HepG2 (cell line): Measurements from ENCODE around the gene PLXNB2. TPM values are rescaled to one million over a fixed set of nuclear protein-coding genes. Genes with fewer than 3 reads are reported as not detected.

Experiments used
- ADNP ChIP-seq: sonication (generic); formaldehyde crosslinking; IDR thresholded peaks from 2 replicates; pipeline ENCODE4 v1.4.0; 2020; ENCODE audit warnings: missing genetic modification reagents
- CEBPB ChIP-seq: IDR thresholded peaks from 2 replicates; pipeline ENCODE4 v1.6.1; 2011; ENCODE audit warnings: low read depth, low read length, improper control_type of control experiment, borderline replicate concordance
- FOXP1 ChIP-seq, 2 experiments: fragments of 450-650 bp in 1 of 2; IDR thresholded peaks; 2 replicates each; pipeline ENCODE4 v1.6.1; 2017 to 2018; ENCODE audit warnings: antibody characterized with exemption in 1 of 2
- KDM5B ChIP-seq: sonication (generic); formaldehyde crosslinking; IDR thresholded peaks from 2 replicates; pipeline ENCODE4 v1.4.0; 2020; ENCODE audit warnings: missing genetic modification reagents, mild to moderate bottlenecking, borderline replicate concordance
- RERE ChIP-seq: IDR thresholded peaks from 2 replicates; pipeline ENCODE4 v1.6.1; 2016; ENCODE audit warnings: low read depth, missing genetic modification reagents, missing compliant biosample characterization
- ZBTB21 ChIP-seq: sonication (generic); formaldehyde crosslinking; IDR thresholded peaks from 2 replicates; pipeline ENCODE4 v1.4.0; 2020; ENCODE audit warnings: missing genetic modification reagents
- ZKSCAN8 ChIP-seq: IDR thresholded peaks from 2 replicates; pipeline ENCODE4 v1.6.1; 2016; ENCODE audit warnings: borderline replicate concordance, missing genetic modification reagents, missing compliant biosample characterization
- ZNF329 ChIP-seq: sonication (generic); formaldehyde crosslinking; IDR thresholded peaks from 2 replicates; pipeline ENCODE4 v1.9.0; 2021; ENCODE audit warnings: low read depth, mild to moderate bottlenecking, missing genetic modification reagents
- ZNF687 ChIP-seq: sonication (generic); formaldehyde crosslinking; IDR thresholded peaks from 2 replicates; pipeline ENCODE4 v1.5.1; 2020; ENCODE audit warnings: mild to moderate bottlenecking, missing genetic modification reagents, moderate library complexity
- ZNF709 ChIP-seq: sonication (generic); formaldehyde crosslinking; IDR thresholded peaks from 2 replicates; pipeline ENCODE4 v1.5.0; 2020; ENCODE audit warnings: mild to moderate bottlenecking, missing genetic modification reagents
- ZNF772 ChIP-seq: sonication (generic); formaldehyde crosslinking; IDR thresholded peaks from 2 replicates; pipeline ENCODE4 v1.5.0; 2020; ENCODE audit warnings: mild to moderate bottlenecking, missing genetic modification reagents
- polyA plus RNA-seq, 8 experiments: library from polyadenylated mRNA; depleted of rRNA in 3 of 8; stranded (reverse) in 7 of 8; unstranded in 1 of 8; fragments of >200 nt; fragmentation: Illumina TruSeq in 4 of 8; extraction: Trizol in 4 of 8; gene quantifications; 2 replicates each; pipeline versions ENCODE4 v1.2.1 to v1.2.3, GENCODE V29; 2011 to 2016; ENCODE audit warnings: low read depth in 4 of 8, missing spikeins in 1 of 8, mixed read lengths in 1 of 8; ENCODE audit not compliant: insufficient read depth in 1 of 8
- total RNA-seq, 5 experiments: library from RNA; depleted of rRNA; stranded (reverse); fragments of >200 nt; fragmentation: Illumina TruSeq; extraction: Trizol; gene quantifications; 2 replicates each; pipeline ENCODE4 v1.2.3, GENCODE V29; 2016; ENCODE audit warnings: low read depth in 1 of 5
- TF ChIP-seq, protein P1 (sequence below): sonication (generic); formaldehyde crosslinking; IDR thresholded peaks from 2 replicates; pipeline ENCODE4 v1.5.0; 2020; ENCODE audit warnings: mild to moderate bottlenecking, missing genetic modification reagents
- TF ChIP-seq, protein P2 (sequence below): sonication (generic); formaldehyde crosslinking; IDR thresholded peaks from 2 replicates; pipeline ENCODE4 v1.5.0; 2020; ENCODE audit warnings: missing genetic modification reagents, mild to moderate bottlenecking, borderline replicate concordance

The PLXNB2 gene
- total and polyA plus RNA-seq, 2 of the 13 experiments (the other 11 are each of a cell fraction or from before 2014, with no cell fraction given): 32.6 to 68.9 TPM

DNA sequence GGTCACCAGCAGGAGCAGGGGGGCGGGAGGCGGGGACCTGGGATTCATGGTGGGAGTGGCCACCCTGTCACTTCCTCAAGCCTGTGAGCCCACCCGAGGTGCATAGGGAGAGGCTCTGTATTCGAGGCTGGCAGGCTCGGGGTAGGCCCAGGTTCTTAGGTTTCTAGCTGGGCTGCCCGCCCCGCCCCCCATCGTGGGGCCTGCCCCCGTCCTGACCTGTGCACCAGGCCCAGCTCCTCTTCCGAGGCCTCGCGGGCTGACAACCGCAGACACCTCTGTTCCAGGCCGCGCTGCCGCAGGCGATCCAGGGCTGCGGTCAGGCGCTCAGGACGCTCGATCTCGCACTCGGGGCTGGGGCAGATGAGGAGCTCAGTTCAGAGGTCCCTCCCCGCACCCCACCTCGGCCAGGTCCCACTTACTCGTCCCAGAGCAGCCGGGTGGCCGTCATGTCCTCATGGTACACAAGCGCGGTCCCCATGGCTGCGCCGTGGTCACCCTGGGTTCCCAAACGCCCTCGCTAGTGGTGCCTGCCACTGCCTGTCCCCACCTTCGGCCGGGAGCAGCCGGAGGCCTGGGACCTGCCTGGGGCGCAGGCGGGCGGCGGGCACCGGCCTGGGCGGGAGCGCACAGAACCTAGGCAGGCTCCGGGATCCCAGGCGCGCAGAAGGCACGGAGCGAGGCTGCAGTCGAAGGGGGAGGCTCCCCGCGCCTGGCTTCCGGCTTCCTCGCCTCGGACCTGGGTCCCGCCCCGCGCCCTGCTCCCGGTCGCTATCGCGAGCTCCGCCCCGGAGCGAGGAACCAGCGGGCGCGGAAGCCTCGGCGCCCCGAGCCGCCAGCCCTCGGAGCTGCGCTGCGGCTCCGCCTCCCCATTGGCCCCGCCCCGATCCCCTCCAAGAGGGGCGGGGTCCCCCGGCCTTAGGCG, 56.6 kb downstream of the PLXNB2 start, which contains the start of gene HDAC10 (continued):
- peak; percentile 90 for TF ChIP-seq ZNF687 (CRISPR knock-in tag)
- TF ChIP-seq FOXP1 (IDR thresholded peaks at IDR 0.05): no peak
- TF ChIP-seq FOXP1 (CRISPR knock-in tag; IDR thresholded peaks at IDR 0.05): no peak
- 0 out of 2 replicates have a peak, but pooled peaks have one; percentile 24 for TF ChIP-seq ZNF329 (CRISPR knock-in tag)
- no peak for TF ChIP-seq RERE (CRISPR knock-in tag)
- TF ChIP-seq, protein P1, sequence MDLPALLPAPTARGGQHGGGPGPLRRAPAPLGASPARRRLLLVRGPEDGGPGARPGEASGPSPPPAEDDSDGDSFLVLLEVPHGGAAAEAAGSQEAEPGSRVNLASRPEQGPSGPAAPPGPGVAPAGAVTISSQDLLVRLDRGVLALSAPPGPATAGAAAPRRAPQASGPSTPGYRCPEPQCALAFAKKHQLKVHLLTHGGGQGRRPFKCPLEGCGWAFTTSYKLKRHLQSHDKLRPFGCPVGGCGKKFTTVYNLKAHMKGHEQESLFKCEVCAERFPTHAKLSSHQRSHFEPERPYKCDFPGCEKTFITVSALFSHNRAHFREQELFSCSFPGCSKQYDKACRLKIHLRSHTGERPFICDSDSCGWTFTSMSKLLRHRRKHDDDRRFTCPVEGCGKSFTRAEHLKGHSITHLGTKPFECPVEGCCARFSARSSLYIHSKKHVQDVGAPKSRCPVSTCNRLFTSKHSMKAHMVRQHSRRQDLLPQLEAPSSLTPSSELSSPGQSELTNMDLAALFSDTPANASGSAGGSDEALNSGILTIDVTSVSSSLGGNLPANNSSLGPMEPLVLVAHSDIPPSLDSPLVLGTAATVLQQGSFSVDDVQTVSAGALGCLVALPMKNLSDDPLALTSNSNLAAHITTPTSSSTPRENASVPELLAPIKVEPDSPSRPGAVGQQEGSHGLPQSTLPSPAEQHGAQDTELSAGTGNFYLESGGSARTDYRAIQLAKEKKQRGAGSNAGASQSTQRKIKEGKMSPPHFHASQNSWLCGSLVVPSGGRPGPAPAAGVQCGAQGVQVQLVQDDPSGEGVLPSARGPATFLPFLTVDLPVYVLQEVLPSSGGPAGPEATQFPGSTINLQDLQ (CRISPR knock-in tag): no peak
- TF ChIP-seq ZNF772 (CRISPR knock-in tag): peak; percentile 28; the same call in 1 of the 2 replicates
- TF ChIP-seq, protein P2, sequence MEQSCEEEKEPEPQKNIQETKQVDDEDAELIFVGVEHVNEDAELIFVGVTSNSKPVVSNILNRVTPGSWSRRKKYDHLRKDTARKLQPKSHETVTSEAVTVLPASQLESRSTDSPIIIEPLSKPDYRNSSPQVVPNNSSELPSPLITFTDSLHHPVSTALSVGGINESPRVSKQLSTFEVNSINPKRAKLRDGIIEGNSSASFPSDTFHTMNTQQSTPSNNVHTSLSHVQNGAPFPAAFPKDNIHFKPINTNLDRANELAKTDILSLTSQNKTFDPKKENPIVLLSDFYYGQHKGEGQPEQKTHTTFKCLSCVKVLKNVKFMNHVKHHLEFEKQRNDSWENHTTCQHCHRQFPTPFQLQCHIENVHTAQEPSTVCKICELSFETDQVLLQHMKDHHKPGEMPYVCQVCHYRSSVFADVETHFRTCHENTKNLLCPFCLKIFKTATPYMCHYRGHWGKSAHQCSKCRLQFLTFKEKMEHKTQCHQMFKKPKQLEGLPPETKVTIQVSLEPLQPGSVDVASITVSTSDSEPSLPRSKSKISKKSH: peak; percentile 59
- no peak for TF ChIP-seq CEBPB
- no peak for TF ChIP-seq ADNP (CRISPR knock-in tag)
- TF ChIP-seq ZNF709 (CRISPR knock-in tag): no peak
- TF ChIP-seq ZKSCAN8 (CRISPR knock-in tag): no peak
- TF ChIP-seq KDM5B (CRISPR knock-in tag): peak; percentile 72; the same call in 1 of the 2 replicates
- no peak for TF ChIP-seq ZBTB21 (CRISPR knock-in tag)
